ENCODE measurements around the gene ROR2. TPM values are rescaled to one million over a fixed set of nuclear protein-coding genes. Genes with fewer than 3 reads are reported as not detected.

Gene ROR2
- total RNA-seq, 6 experiments from 2014 or later, result 0.09 TPM; not detected in 5

GRCh38 chr9:91835216-91835615 lies 114.8 kb downstream of the ROR2 start:
- TF ChIP-seq, protein P1, sequence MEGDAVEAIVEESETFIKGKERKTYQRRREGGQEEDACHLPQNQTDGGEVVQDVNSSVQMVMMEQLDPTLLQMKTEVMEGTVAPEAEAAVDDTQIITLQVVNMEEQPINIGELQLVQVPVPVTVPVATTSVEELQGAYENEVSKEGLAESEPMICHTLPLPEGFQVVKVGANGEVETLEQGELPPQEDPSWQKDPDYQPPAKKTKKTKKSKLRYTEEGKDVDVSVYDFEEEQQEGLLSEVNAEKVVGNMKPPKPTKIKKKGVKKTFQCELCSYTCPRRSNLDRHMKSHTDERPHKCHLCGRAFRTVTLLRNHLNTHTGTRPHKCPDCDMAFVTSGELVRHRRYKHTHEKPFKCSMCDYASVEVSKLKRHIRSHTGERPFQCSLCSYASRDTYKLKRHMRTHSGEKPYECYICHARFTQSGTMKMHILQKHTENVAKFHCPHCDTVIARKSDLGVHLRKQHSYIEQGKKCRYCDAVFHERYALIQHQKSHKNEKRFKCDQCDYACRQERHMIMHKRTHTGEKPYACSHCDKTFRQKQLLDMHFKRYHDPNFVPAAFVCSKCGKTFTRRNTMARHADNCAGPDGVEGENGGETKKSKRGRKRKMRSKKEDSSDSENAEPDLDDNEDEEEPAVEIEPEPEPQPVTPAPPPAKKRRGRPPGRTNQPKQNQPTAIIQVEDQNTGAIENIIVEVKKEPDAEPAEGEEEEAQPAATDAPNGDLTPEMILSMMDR (IDR thresholded peaks at IDR 0.05), result no peak
- Mint-ChIP-seq H3K36me3 (ENCODE audit: low read depth) (no peaks in the 10 kb centered on the region), H3K9me3 (no peaks in the 10 kb centered on the region), H3K4me1 (ENCODE audit: low read depth) (peaks cover 9% of the 10 kb centered on the region), H3K27ac (no peak overlapping the region), H3K4me3 (no peak overlapping the region), H3K27me3 (ENCODE audit: insufficient read depth) (peaks cover 31% of the 10 kb centered on the region)
- DNase-seq, result no peak

GRCh38 chr9:91834740-91835139 lies 115.3 kb downstream of the ROR2 start:
- no peak for DNase-seq
- Mint-ChIP-seq H3K4me3 (no peak overlapping the region), H3K9me3 (no peaks in the 10 kb centered on the region), H3K27me3 (ENCODE audit: insufficient read depth) (peaks cover 34% of the 10 kb centered on the region), H3K36me3 (ENCODE audit: low read depth) (no peaks in the 10 kb centered on the region), H3K27ac (no peak overlapping the region), H3K4me1 (ENCODE audit: low read depth) (peaks cover 9% of the 10 kb centered on the region)
- TF ChIP-seq, protein P1 (IDR thresholded peaks at IDR 0.05), result no peak

GRCh38 chr9:91833878-91834255 lies 116.2 kb downstream of the ROR2 start:
- Mint-ChIP-seq H3K4me3 (no peak overlapping the region), H3K4me1 (ENCODE audit: low read depth) (peaks cover 9% of the 10 kb centered on the region), H3K27me3 (ENCODE audit: insufficient read depth) (peaks cover 33% of the 10 kb centered on the region), H3K9me3 (no peaks in the 10 kb centered on the region), H3K36me3 (ENCODE audit: low read depth) (no peaks in the 10 kb centered on the region), H3K27ac (no peak overlapping the region)
- no peak for DNase-seq
- TF ChIP-seq, protein P1 (IDR thresholded peaks at IDR 0.05), result no peak

GRCh38 chr9:91833096-91833877 lies 116.7 kb downstream of the ROR2 start:
- no peak overlapping the region for H3K27ac Mint-ChIP-seq
- H3K4me3 Mint-ChIP-seq, result no peak overlapping the region
- H3K36me3 Mint-ChIP-seq (ENCODE audit: low read depth), result no peaks in the 10 kb centered on the region
- H3K9me3 Mint-ChIP-seq, result no peaks in the 10 kb centered on the region
- peaks cover 27% of the 10 kb centered on the region for H3K27me3 Mint-ChIP-seq (ENCODE audit: insufficient read depth)
- H3K4me1 Mint-ChIP-seq (ENCODE audit: low read depth), result peaks cover 4% of the 10 kb centered on the region
- DNase-seq, result no peak
- TF ChIP-seq, protein P1 (IDR thresholded peaks at IDR 0.05), result no peak

GRCh38 chr9:91832322-91832721 lies 117.7 kb downstream of the ROR2 start:
- Mint-ChIP-seq H3K27me3 (ENCODE audit: insufficient read depth) (peaks cover 29% of the 10 kb centered on the region), H3K4me1 (ENCODE audit: low read depth) (no peaks in the 10 kb centered on the region), H3K27ac (no peak overlapping the region), H3K36me3 (ENCODE audit: low read depth) (no peaks in the 10 kb centered on the region), H3K9me3 (no peaks in the 10 kb centered on the region), H3K4me3 (no peak overlapping the region)
- no peak for DNase-seq
- TF ChIP-seq, protein P1 (IDR thresholded peaks at IDR 0.05), result no peak

All from HFFc6 (cell line).